Calu3 (cell line): ENCODE data around the gene NSG2. TPM values are rescaled to one million over a fixed set of nuclear protein-coding genes. Genes with fewer than 3 reads are reported as not detected.
"Not testable (repeated sequence)": the region's sequence is repeated elsewhere in the genome, so short reads cannot be mapped to it uniquely, and the experiment has no call there.

Experiments used
- BruUV-seq: library from RNA; stranded (reverse); fragments of 400-500 nt; replicated peaks from 2 replicates; lab custom pipeline; 2021; lab: Mats Ljungman, UMichigan
- CTCF ChIA-PET: fragments of 300-600 bp; sonication (Branson Sonifier 250); formaldehyde crosslinking; loops from one replicate; lab custom pipeline; 2022; ENCODE audit warnings: antibody characterized with exemption; lab: Charles Lee
- DNase-seq: peaks from one replicate; pipeline ENCODE4 v3.0.0; 2022
- H3K27ac Mint-ChIP-seq: one replicate; pipeline ENCODE4 v1.8.0; 2022; ENCODE audit warnings: mixed read lengths; ENCODE audit not compliant: unreplicated experiment
- H3K27me3 Mint-ChIP-seq: one replicate; pipeline ENCODE4 v1.8.0; 2022; ENCODE audit warnings: mixed read lengths; ENCODE audit not compliant: unreplicated experiment
- H3K36me3 Mint-ChIP-seq: one replicate; pipeline ENCODE4 v1.8.0; 2022; ENCODE audit warnings: mild to moderate bottlenecking, moderate library complexity, mixed read lengths; ENCODE audit not compliant: insufficient read depth, unreplicated experiment
- H3K4me1 Mint-ChIP-seq: one replicate; pipeline ENCODE4 v1.8.0; 2022; ENCODE audit warnings: mild to moderate bottlenecking, low read depth, mixed read lengths; ENCODE audit not compliant: unreplicated experiment
- H3K4me3 Mint-ChIP-seq: one replicate; pipeline ENCODE4 v1.8.0; 2022; ENCODE audit warnings: mild to moderate bottlenecking, low read depth, moderate library complexity, mixed read lengths; ENCODE audit not compliant: unreplicated experiment
- H3K9me3 Mint-ChIP-seq: one replicate; pipeline ENCODE4 v1.8.0; 2022; ENCODE audit warnings: low read depth, mixed read lengths; ENCODE audit not compliant: unreplicated experiment
- intact Hi-C: fragments of 100-400 bp; cut with micrococcal nuclease; formaldehyde crosslinking; loops from one replicate; pipeline ENCODE4 v1.10.0; 2022; ENCODE audit not compliant: unreplicated experiment
- total RNA-seq: library from RNA; stranded (reverse); gene quantifications from 2 replicates; pipeline ENCODE4 v1.2.3, GENCODE V29; 2022
- TF ChIP-seq, protein P1 (sequence below): fragments of 200-600 bp; IDR thresholded peaks from one replicate; pipeline ENCODE4 v1.8.0; 2022; ENCODE audit warnings: antibody characterized with exemption; ENCODE audit not compliant: unreplicated experiment

NSG2 gene
- total RNA-seq, 1 experiment from 2014 or later, result not detected

- H3K36me3 Mint-ChIP-seq, H3K9me3 Mint-ChIP-seq, H3K4me1 Mint-ChIP-seq, H3K27ac Mint-ChIP-seq, BruUV-seq, H3K4me3 Mint-ChIP-seq: not testable (repeated sequence)
- TF ChIP-seq, protein P1, sequence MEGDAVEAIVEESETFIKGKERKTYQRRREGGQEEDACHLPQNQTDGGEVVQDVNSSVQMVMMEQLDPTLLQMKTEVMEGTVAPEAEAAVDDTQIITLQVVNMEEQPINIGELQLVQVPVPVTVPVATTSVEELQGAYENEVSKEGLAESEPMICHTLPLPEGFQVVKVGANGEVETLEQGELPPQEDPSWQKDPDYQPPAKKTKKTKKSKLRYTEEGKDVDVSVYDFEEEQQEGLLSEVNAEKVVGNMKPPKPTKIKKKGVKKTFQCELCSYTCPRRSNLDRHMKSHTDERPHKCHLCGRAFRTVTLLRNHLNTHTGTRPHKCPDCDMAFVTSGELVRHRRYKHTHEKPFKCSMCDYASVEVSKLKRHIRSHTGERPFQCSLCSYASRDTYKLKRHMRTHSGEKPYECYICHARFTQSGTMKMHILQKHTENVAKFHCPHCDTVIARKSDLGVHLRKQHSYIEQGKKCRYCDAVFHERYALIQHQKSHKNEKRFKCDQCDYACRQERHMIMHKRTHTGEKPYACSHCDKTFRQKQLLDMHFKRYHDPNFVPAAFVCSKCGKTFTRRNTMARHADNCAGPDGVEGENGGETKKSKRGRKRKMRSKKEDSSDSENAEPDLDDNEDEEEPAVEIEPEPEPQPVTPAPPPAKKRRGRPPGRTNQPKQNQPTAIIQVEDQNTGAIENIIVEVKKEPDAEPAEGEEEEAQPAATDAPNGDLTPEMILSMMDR, result peak; percentile 62
- DNase-seq, result peak; percentile 73
- H3K27me3 Mint-ChIP-seq, result peaks cover 66% of the 10 kb centered on the region
- CTCF ChIA-PET, result interaction anchor here (1.0 kb wide), 1 partner anchor 291 kb away, joined by 12 read pairs; no protein-coding TSS in a partner anchor
- intact Hi-C loops, result loop anchor here (1.0 kb wide), 1 partner anchor 297 kb away; no protein-coding TSS in a partner anchor
These were observed 25.2 kb upstream of the NSG2 start for GRCh38 chr5:174020069-174020927.

DNA sequence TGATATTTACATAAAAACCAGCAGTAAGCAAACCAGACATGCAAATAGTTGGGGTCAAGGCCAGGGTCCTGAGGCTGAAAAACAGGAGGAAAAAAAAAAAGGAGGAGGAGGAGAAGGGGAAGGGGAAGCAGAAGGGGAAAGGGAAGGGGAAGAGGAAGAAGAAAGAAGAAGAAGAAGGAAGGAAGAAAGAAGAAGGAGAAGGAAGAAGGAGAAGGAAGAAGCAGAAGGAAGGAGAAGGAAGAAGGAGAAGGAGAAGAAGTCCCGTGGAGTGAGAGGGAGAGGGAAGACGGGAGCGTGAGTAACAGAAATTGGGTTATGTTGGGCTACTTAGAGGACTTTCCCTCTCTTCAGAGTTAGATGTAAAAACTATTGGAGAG is 24.6 kb upstream of the NSG2 start:
- Mint-ChIP-seq H3K27me3 (peaks cover 72% of the 10 kb centered on the region), H3K36me3 (no peaks in the 10 kb centered on the region), H3K4me3 (no peak overlapping the region), H3K9me3 (no peaks in the 10 kb centered on the region), H3K27ac (no peak overlapping the region), H3K4me1 (no peaks in the 10 kb centered on the region)
- TF ChIP-seq, protein P1, result no peak
- CTCF ChIA-PET, result interaction anchor here (1.0 kb wide), 1 partner anchor 291 kb away, joined by 12 read pairs; no protein-coding TSS in a partner anchor
- BruUV-seq, result no TSS peak
- intact Hi-C loops, result loop anchor here (1.0 kb wide), 1 partner anchor 296 kb away; no protein-coding TSS in a partner anchor
- DNase-seq, result no peak

DNA sequence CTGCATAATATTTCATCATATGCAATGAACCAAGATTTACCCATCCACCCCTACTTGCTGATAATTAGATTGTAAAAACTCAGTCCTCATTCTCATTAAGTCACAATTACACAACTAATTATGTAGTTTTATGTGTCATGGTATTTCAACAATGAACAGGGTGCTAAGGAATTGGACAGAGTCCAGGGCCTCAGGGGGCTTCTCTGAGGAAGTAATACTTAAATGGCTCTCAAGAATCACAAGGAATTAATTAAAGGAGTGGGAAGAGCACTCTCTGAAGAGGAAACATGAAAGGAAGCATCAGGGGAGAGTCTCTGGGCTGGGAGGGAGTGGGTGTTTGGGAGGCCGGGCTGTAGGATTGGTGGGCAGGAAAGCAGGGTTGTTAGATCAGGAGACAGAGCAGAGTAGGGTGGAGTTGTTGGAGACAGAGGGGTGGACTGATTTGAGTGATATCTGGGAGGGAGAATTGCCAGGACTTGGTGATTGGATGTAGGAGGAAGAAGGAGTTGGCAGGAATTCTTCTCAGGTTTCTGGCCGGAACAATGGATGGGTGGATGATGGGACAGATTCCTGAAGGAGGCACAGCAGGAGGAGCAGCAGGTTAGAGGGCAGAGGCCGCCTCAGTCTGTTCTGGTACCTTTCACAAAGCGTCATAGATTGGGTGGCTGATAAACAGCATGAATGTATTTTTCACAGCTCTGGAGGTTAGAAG is 23.0 kb upstream of the NSG2 start:
- intact Hi-C loops, result no loop called here
- BruUV-seq, result no TSS peak
- TF ChIP-seq, protein P1, result no peak
- Mint-ChIP-seq H3K36me3 (no peaks in the 10 kb centered on the region), H3K4me3 (no peak overlapping the region), H3K4me1 (no peaks in the 10 kb centered on the region), H3K9me3 (no peaks in the 10 kb centered on the region), H3K27ac (no peak overlapping the region), H3K27me3 (peaks cover 70% of the 10 kb centered on the region)
- DNase-seq, result no peak
- CTCF ChIA-PET, result no interaction called here

- TF ChIP-seq, protein P1, result no peak
- no peaks in the 10 kb centered on the region for H3K4me1 Mint-ChIP-seq
- no peaks in the 10 kb centered on the region for H3K36me3 Mint-ChIP-seq
- peaks cover 84% of the 10 kb centered on the region for H3K27me3 Mint-ChIP-seq
- H3K4me3 Mint-ChIP-seq, result no peak overlapping the region
- DNase-seq, result no peak
- CTCF ChIA-PET, result interaction anchor here (1.2 kb wide), 1 partner anchor 15 kb away, joined by 4 read pairs; the partner anchor contains the start of gene NSG2
- BruUV-seq, result no TSS peak
- intact Hi-C loops, result no loop called here
- H3K9me3 Mint-ChIP-seq, result peaks cover 5% of the 10 kb centered on the region
- no peak overlapping the region for H3K27ac Mint-ChIP-seq
These were observed 15.2 kb upstream of the NSG2 start for GRCh38 chr5:174030286-174030685.
